ENCODE results near the gene FERMT3.
A peak's percentile ranks its signal among the peaks of the same experiment; 100 is the strongest.
"Not testable (repeated sequence)": the region's sequence is repeated elsewhere in the genome, so short reads cannot be mapped to it uniquely, and the experiment has no call there.

FERMT3 gene

GRCh38 chr11:64245797-64246620 is 39.5 kb downstream of the FERMT3 start:
- peak overlapping the region; percentile 71 for H2AFZ ChIP-seq (ENCODE audit: low read depth, low read length)
- H3K4me2 ChIP-seq (ENCODE audit: insufficient read depth, low read length): peak overlapping the region; percentile 93
- H4K20me1 ChIP-seq (ENCODE audit: insufficient read depth, low read length): peaks cover 31% of the 10 kb centered on the region
- H3K4me1 ChIP-seq (ENCODE audit: insufficient read depth, low read length): peaks cover 56% of the 10 kb centered on the region
- H3K27me3 ChIP-seq (ENCODE audit: insufficient read depth, low read length, poor library complexity): no peaks in the 10 kb centered on the region
- peak overlapping the region; percentile 82 to 90 for H3K4me3 ChIP-seq (ENCODE audit: low read depth in 1 of 2, low read length in 2 of 2)
- peaks cover 30% of the 10 kb centered on the region for H3K36me3 ChIP-seq (ENCODE audit: insufficient read depth, low read length)
- TF ChIP-seq CTCF (IDR thresholded peaks at IDR 0.05; ENCODE audit: borderline replicate concordance, extremely low read depth, low read length, poor library complexity, severe bottlenecking) (no peak), EZH2 (IDR thresholded peaks at IDR 0.05; ENCODE audit: borderline replicate concordance, low read depth, low read length, severe bottlenecking) (no peak)
- H3K79me2 ChIP-seq (ENCODE audit: insufficient read depth, low read length): peaks cover 46% of the 10 kb centered on the region
- ATAC-seq (ENCODE audit: insufficient read depth, low read depth) (peak; percentile 16), DNase-seq (peak; percentile 80)
- H3K9me3 ChIP-seq (ENCODE audit: insufficient read depth, low read length, severe bottlenecking): no peaks in the 10 kb centered on the region
- peak overlapping the region; percentile 91 for H3K27ac ChIP-seq (ENCODE audit: low read length)
- H3K9ac ChIP-seq (ENCODE audit: low read depth, low read length): peak overlapping the region; percentile 83

GRCh38 chr11:64246621-64246870 is 40.0 kb downstream of the FERMT3 start:
- not testable (repeated sequence) for H3K9me3 ChIP-seq (ENCODE audit: insufficient read depth, low read length, severe bottlenecking); H3K27me3 ChIP-seq (ENCODE audit: insufficient read depth, low read length, poor library complexity); DNase-seq; ATAC-seq (ENCODE audit: insufficient read depth, low read depth); H3K27ac ChIP-seq (ENCODE audit: low read length)
- Histone ChIP-seq H3K4me3 (ENCODE audit: low read depth in 1 of 2, low read length in 2 of 2) (peak overlapping the region in 1 of 2 experiments; percentile 90; a peak in 2 of 4 replicates), H3K36me3 (ENCODE audit: insufficient read depth, low read length) (peaks cover 30% of the 10 kb centered on the region), H3K4me1 (ENCODE audit: insufficient read depth, low read length) (peaks cover 58% of the 10 kb centered on the region), H3K4me2 (ENCODE audit: insufficient read depth, low read length) (peak overlapping the region; percentile 93), H3K79me2 (ENCODE audit: insufficient read depth, low read length) (peaks cover 45% of the 10 kb centered on the region), H2AFZ (ENCODE audit: low read depth, low read length) (peak overlapping the region; percentile 71; the same call in 1 of the 2 replicates), H4K20me1 (ENCODE audit: insufficient read depth, low read length) (peaks cover 31% of the 10 kb centered on the region), H3K9ac (ENCODE audit: low read depth, low read length) (peak overlapping the region; percentile 83)

GRCh38 chr11:64246871-64247728 is 40.6 kb downstream of the FERMT3 start, which contains the start of gene PPP1R14B:
Gene PPP1R14B (minus strand): TSS chr11:64246943. CDS start chr11:64246673, 270 bp downstream.
- no peaks in the 10 kb centered on the region for H3K9me3 ChIP-seq (ENCODE audit: insufficient read depth, low read length, severe bottlenecking)
- peak within 1 kb of the TSS; percentile 93 for H3K4me2 ChIP-seq (ENCODE audit: insufficient read depth, low read length)
- ATAC-seq (ENCODE audit: insufficient read depth, low read depth) (peak; percentile 61), DNase-seq (peak; percentile 91)
- no peaks in the 10 kb centered on the region for H3K27me3 ChIP-seq (ENCODE audit: insufficient read depth, low read length, poor library complexity)
- peaks cover 30% of the 10 kb centered on the region for H3K36me3 ChIP-seq (ENCODE audit: insufficient read depth, low read length)
- H3K27ac ChIP-seq (ENCODE audit: low read length): peak within 1 kb of the TSS; percentile 91
- H3K9ac ChIP-seq (ENCODE audit: low read depth, low read length): peak within 1 kb of the TSS; percentile 83
- peaks cover 43% of the 10 kb centered on the region for H3K79me2 ChIP-seq (ENCODE audit: insufficient read depth, low read length)
- peak within 1 kb of the TSS; percentile 82 to 90 for H3K4me3 ChIP-seq (ENCODE audit: low read depth in 1 of 2, low read length in 2 of 2)
- H4K20me1 ChIP-seq (ENCODE audit: insufficient read depth, low read length): peaks cover 31% of the 10 kb centered on the region
- no peak for TF ChIP-seq CTCF (IDR thresholded peaks at IDR 0.05; ENCODE audit: borderline replicate concordance, extremely low read depth, low read length, poor library complexity, severe bottlenecking)
- peaks cover 61% of the 10 kb centered on the region for H3K4me1 ChIP-seq (ENCODE audit: insufficient read depth, low read length)
- peak within 1 kb of the TSS; percentile 71 for H2AFZ ChIP-seq (ENCODE audit: low read depth, low read length)
